ENCODE measurements around the gene NOS1. TPM values are rescaled to one million over a fixed set of nuclear protein-coding genes. Genes with fewer than 3 reads are reported as not detected.

The NOS1 gene
- total and polyA plus RNA-seq, 7 experiments from 2014 or later = not detected

GRCh38 chr12:117312770-117313169 is 48.7 kb downstream of the NOS1 start:
- no peak overlapping the region for H3K27ac Mint-ChIP-seq
- CTCF ChIA-PET = no interaction called here
- H3K36me3 Mint-ChIP-seq = peaks cover 0 to 4% (median 0%) of the 10 kb centered on the region in 5 donors
- POLR2A ChIA-PET = no interaction called here
- DNase-seq (no peak), ATAC-seq (no peak)
- intact Hi-C loops (cut with micrococcal nuclease) = no loop called here
- H3K4me3 ChIP-seq (ENCODE audit: low read length) = no peak overlapping the region
- no peak overlapping the region for H3K27ac ChIP-seq (ENCODE audit: low read depth, low read length)
- no peaks in the 10 kb centered on the region for H3K27me3 ChIP-seq (ENCODE audit: control insufficient read depth in 2 of 2, insufficient read depth in 2 of 2, low read length in 2 of 2)
- peaks cover 0 to 13% (median 3%) of the 10 kb centered on the region in 5 donors for H3K27me3 Mint-ChIP-seq
- no peaks in the 10 kb centered on the region for H3K4me1 Mint-ChIP-seq
- H3K4me1 ChIP-seq (ENCODE audit: control insufficient read depth in 2 of 2, insufficient read depth in 2 of 2, low read length in 2 of 2) = no peaks in the 10 kb centered on the region
- no peak overlapping the region for H3K4me3 Mint-ChIP-seq
- peaks cover 0 to 13% (median 0%) of the 10 kb centered on the region in 3 experiments for H3K9me3 ChIP-seq (ENCODE audit: control insufficient read depth in 2 of 3, low read length in 3 of 3)
- no peaks in the 10 kb centered on the region for H3K36me3 ChIP-seq (ENCODE audit: control insufficient read depth in 2 of 3, insufficient read depth in 3 of 3, low read length in 3 of 3)
- peaks cover 4 to 25% (median 8%) of the 10 kb centered on the region in 11 donors for H3K9me3 Mint-ChIP-seq

GRCh38 chr12:117309276-117309925 is 52.0 kb downstream of the NOS1 start:
- intact Hi-C loops (cut with micrococcal nuclease) = no loop called here
- no peaks in the 10 kb centered on the region for H3K27me3 ChIP-seq (ENCODE audit: control insufficient read depth in 2 of 2, insufficient read depth in 2 of 2, low read length in 2 of 2)
- H3K27ac ChIP-seq (ENCODE audit: low read depth, low read length) = no peak overlapping the region
- no peak for DNase-seq
- Mint-ChIP-seq H3K4me1 (no peaks in the 10 kb centered on the region), H3K36me3 (no peaks in the 10 kb centered on the region), H3K4me3 (no peak overlapping the region), H3K27ac (no peak overlapping the region), H3K27me3 (peaks cover 0 to 8% (median 0%) of the 10 kb centered on the region in 5 donors), H3K9me3 (peaks cover 0 to 9% (median 3%) of the 10 kb centered on the region in 11 donors)
- H3K4me3 ChIP-seq (ENCODE audit: low read length) = no peak overlapping the region
- ATAC-seq = no peak
- no peaks in the 10 kb centered on the region for H3K36me3 ChIP-seq (ENCODE audit: control insufficient read depth in 2 of 3, insufficient read depth in 3 of 3, low read length in 3 of 3)
- ChIA-PET POLR2A (no interaction called here), CTCF (no interaction called here)
- H3K9me3 ChIP-seq (ENCODE audit: control insufficient read depth in 2 of 3, low read length in 3 of 3) = no peaks in the 10 kb centered on the region
- no peaks in the 10 kb centered on the region for H3K4me1 ChIP-seq (ENCODE audit: control insufficient read depth in 2 of 2, insufficient read depth in 2 of 2, low read length in 2 of 2)

DNA sequence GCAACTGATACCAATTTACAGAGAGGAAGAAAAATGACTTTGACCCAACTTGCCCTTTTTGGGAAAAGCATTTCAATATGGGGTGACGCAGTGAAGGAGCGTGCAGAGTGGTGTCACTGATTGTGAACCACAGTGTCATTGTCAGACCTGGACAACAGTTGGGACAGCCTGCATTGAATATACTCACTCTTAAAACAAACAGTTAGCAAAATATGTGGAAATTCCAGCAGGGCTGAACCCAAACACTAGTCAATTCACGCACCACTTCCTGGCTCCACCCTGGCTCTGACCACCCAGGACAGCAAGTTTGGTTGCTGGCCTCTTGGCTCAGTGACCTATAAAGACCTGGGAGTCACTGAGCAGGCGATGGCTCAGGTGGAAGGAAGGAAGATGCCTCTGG is 61.3 kb downstream of the NOS1 start:
- POLR2A ChIA-PET = no interaction called here
- no peaks in the 10 kb centered on the region for H3K36me3 ChIP-seq (ENCODE audit: control insufficient read depth in 2 of 3, insufficient read depth in 3 of 3, low read length in 3 of 3)

GRCh38 chr12:117298648-117299225 is 62.7 kb downstream of the NOS1 start:
- Histone ChIP-seq H3K9me3 (ENCODE audit: control insufficient read depth in 2 of 3, low read length in 3 of 3) (peaks cover 0 to 6% (median 0%) of the 10 kb centered on the region in 3 experiments), H3K27me3 (ENCODE audit: control insufficient read depth in 2 of 2, insufficient read depth in 2 of 2, low read length in 2 of 2) (no peaks in the 10 kb centered on the region), H3K4me1 (ENCODE audit: control insufficient read depth in 2 of 2, insufficient read depth in 2 of 2, low read length in 2 of 2) (no peaks in the 10 kb centered on the region), H3K27ac (ENCODE audit: low read depth, low read length) (no peak overlapping the region), H3K36me3 (ENCODE audit: control insufficient read depth in 2 of 3, insufficient read depth in 3 of 3, low read length in 3 of 3) (no peaks in the 10 kb centered on the region), H3K4me3 (ENCODE audit: low read length) (no peak overlapping the region)
- Mint-ChIP-seq H3K27ac (no peak overlapping the region), H3K9me3 (peaks cover 0 to 10% (median 6%) of the 10 kb centered on the region in 11 donors), H3K4me3 (no peak overlapping the region), H3K27me3 (peaks cover 10 to 33% (median 17%) of the 10 kb centered on the region in 5 donors), H3K36me3 (peaks cover 0 to 5% (median 0%) of the 10 kb centered on the region in 5 donors), H3K4me1 (peaks cover 0 to 1% (median 0%) of the 10 kb centered on the region in 7 donors)
- DNase-seq = no peak
- intact Hi-C loops (cut with micrococcal nuclease) = no loop called here
- CTCF ChIA-PET = no interaction called here
- POLR2A ChIA-PET = no interaction called here
- no peak for ATAC-seq

More for the DNA sequence above, 61.3 kb downstream of the NOS1 start:
- Histone ChIP-seq H3K9me3 (ENCODE audit: control insufficient read depth in 2 of 3, low read length in 3 of 3) (peaks cover 0 to 6% (median 0%) of the 10 kb centered on the region in 3 experiments), H3K4me1 (ENCODE audit: control insufficient read depth in 2 of 2, insufficient read depth in 2 of 2, low read length in 2 of 2) (no peaks in the 10 kb centered on the region), H3K4me3 (ENCODE audit: low read length) (no peak overlapping the region), H3K27me3 (ENCODE audit: control insufficient read depth in 2 of 2, insufficient read depth in 2 of 2, low read length in 2 of 2) (no peaks in the 10 kb centered on the region), H3K27ac (ENCODE audit: low read depth, low read length) (no peak overlapping the region)
- intact Hi-C loops (cut with micrococcal nuclease) = no loop called here
- no peak overlapping the region for H3K4me3 Mint-ChIP-seq
- H3K36me3 Mint-ChIP-seq = peaks cover 0 to 5% (median 0%) of the 10 kb centered on the region in 5 donors
- H3K27me3 Mint-ChIP-seq = peaks cover 0 to 23% (median 8%) of the 10 kb centered on the region in 5 donors
- H3K9me3 Mint-ChIP-seq = peaks cover 0 to 14% (median 6%) of the 10 kb centered on the region in 11 donors
- ATAC-seq = no peak
- CTCF ChIA-PET = no interaction called here
- DNase-seq = no peak
- H3K4me1 Mint-ChIP-seq = peaks cover 0 to 1% (median 0%) of the 10 kb centered on the region in 7 donors
- no peak overlapping the region for H3K27ac Mint-ChIP-seq

DNA sequence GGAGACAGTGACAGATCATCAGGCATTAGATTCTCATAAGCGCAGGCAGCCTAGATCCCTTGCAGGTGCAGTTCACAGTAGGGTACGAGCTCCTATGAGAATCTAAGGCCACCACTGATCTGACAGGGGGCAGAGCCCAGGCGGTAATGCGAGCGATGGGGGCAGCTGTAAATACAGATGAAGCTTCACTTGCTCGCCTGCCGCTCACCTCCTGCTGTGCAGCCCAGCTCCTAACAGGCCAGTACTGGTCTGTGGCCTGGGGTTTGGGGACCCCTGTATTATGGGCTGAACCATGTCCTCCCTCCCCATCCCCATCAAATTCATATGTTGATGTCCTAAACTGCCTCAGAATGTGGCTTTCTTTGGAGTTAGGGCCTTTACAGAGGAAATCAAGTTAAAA is 63.2 kb downstream of the NOS1 start:
- DNase-seq (no peak), ATAC-seq (no peak)
- H3K4me3 ChIP-seq (ENCODE audit: low read length) = no peak overlapping the region
- ChIA-PET CTCF (no interaction called here), POLR2A (no interaction called here)
- Mint-ChIP-seq H3K4me3 (no peak overlapping the region), H3K27ac (no peak overlapping the region), H3K9me3 (peaks cover 0 to 12% (median 6%) of the 10 kb centered on the region in 11 donors), H3K4me1 (peaks cover 0 to 1% (median 0%) of the 10 kb centered on the region in 7 donors), H3K36me3 (peaks cover 0 to 5% (median 0%) of the 10 kb centered on the region in 5 donors), H3K27me3 (peaks cover 10 to 35% (median 19%) of the 10 kb centered on the region in 5 donors)
- no peaks in the 10 kb centered on the region for H3K36me3 ChIP-seq (ENCODE audit: control insufficient read depth in 2 of 3, insufficient read depth in 3 of 3, low read length in 3 of 3)
- H3K4me1 ChIP-seq (ENCODE audit: control insufficient read depth in 2 of 2, insufficient read depth in 2 of 2, low read length in 2 of 2) = no peaks in the 10 kb centered on the region
- intact Hi-C loops (cut with micrococcal nuclease) = no loop called here
- H3K9me3 ChIP-seq (ENCODE audit: control insufficient read depth in 2 of 3, low read length in 3 of 3) = peaks cover 0 to 6% (median 0%) of the 10 kb centered on the region in 3 experiments
- H3K27me3 ChIP-seq (ENCODE audit: control insufficient read depth in 2 of 2, insufficient read depth in 2 of 2, low read length in 2 of 2) = no peaks in the 10 kb centered on the region
- no peak overlapping the region for H3K27ac ChIP-seq (ENCODE audit: low read depth, low read length)

DNA sequence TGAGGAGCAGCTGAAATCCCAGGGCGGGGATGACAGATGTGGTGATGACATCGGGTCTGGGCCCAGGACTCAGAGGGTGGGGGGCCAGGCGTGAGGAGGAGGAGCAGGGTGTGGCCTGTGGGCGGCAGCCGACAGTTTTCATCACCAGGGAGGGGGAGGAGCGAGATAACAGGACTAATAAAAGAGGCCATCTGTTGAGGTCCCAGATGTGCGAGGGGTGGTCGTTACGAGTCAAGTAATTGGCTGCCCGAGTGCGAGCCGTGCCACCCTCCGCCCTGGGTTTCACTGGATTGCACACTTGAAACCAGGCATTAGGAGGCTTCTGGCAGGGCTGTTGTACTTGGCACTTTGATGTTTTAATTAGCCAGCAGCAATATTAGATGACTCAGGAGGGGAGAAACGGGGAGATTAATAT is 67.2 kb downstream of the NOS1 start:
- Mint-ChIP-seq H3K27me3 (peaks cover 10 to 53% (median 29%) of the 10 kb centered on the region in 5 donors), H3K27ac (no peak overlapping the region), H3K4me3 (peak overlapping the region in 1 of 10 donors; percentile 14), H3K4me1 (no peaks in the 10 kb centered on the region), H3K36me3 (peaks cover 0 to 5% (median 0%) of the 10 kb centered on the region in 5 donors), H3K9me3 (peaks cover 0 to 18% (median 10%) of the 10 kb centered on the region in 11 donors)
- intact Hi-C loops (cut with micrococcal nuclease) = no loop called here
- ATAC-seq = no peak
- Histone ChIP-seq H3K4me1 (ENCODE audit: control insufficient read depth in 2 of 2, insufficient read depth in 2 of 2, low read length in 2 of 2) (no peaks in the 10 kb centered on the region), H3K4me3 (ENCODE audit: low read length) (no peak overlapping the region), H3K36me3 (ENCODE audit: control insufficient read depth in 2 of 3, insufficient read depth in 3 of 3, low read length in 3 of 3) (no peaks in the 10 kb centered on the region), H3K27ac (ENCODE audit: low read depth, low read length) (no peak overlapping the region), H3K27me3 (ENCODE audit: control insufficient read depth in 2 of 2, insufficient read depth in 2 of 2, low read length in 2 of 2) (no peaks in the 10 kb centered on the region), H3K9me3 (ENCODE audit: control insufficient read depth in 2 of 3, low read length in 3 of 3) (peaks cover 0 to 6% (median 0%) of the 10 kb centered on the region in 3 experiments)
- CTCF ChIA-PET = no interaction called here
- POLR2A ChIA-PET = no interaction called here
- no peak for DNase-seq

Data from naive thymus-derived CD4-positive, alpha-beta T cell (primary cell).